Measurements from ENCODE around the gene TUNAR. TPM values are rescaled to one million over a fixed set of nuclear protein-coding genes. Genes with fewer than 3 reads are reported as not detected.

TUNAR gene
- total RNA-seq, 4 donors from 2014 or later = not detected

DNA sequence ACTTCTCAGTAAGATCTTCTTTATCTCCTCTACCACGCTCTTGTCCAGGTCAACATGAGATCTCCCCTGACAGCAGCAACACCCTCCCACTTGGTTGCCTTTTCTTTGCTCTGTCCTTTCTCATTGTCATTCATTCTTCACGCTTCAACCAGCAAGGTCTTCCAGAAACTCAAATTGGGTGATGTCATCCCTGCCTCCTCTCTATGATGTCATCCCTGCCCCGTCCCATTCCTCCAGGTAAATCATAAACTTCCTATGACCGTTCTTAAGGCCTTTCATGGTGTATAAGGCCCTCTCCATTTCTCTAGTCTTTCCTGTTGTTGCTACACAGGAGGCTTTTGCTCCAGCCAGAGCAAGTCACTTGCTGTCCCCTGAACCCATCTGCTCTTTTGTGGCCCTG, 17.7 kb upstream of the TUNAR start:
- H3K4me1 ChIP-seq = no peaks in the 10 kb centered on the region
- H3K4me3 ChIP-seq = no peak overlapping the region
- no peak for DNase-seq
- TF ChIP-seq POLR2A (IDR thresholded peaks at IDR 0.05) = no peak
- TF ChIP-seq, protein P1, sequence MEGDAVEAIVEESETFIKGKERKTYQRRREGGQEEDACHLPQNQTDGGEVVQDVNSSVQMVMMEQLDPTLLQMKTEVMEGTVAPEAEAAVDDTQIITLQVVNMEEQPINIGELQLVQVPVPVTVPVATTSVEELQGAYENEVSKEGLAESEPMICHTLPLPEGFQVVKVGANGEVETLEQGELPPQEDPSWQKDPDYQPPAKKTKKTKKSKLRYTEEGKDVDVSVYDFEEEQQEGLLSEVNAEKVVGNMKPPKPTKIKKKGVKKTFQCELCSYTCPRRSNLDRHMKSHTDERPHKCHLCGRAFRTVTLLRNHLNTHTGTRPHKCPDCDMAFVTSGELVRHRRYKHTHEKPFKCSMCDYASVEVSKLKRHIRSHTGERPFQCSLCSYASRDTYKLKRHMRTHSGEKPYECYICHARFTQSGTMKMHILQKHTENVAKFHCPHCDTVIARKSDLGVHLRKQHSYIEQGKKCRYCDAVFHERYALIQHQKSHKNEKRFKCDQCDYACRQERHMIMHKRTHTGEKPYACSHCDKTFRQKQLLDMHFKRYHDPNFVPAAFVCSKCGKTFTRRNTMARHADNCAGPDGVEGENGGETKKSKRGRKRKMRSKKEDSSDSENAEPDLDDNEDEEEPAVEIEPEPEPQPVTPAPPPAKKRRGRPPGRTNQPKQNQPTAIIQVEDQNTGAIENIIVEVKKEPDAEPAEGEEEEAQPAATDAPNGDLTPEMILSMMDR (IDR thresholded peaks at IDR 0.05) = no peak
- H3K27ac ChIP-seq = no peak overlapping the region
- no peaks in the 10 kb centered on the region for H3K36me3 ChIP-seq
- no peaks in the 10 kb centered on the region for H3K27me3 ChIP-seq
- H3K9me3 ChIP-seq = no peaks in the 10 kb centered on the region

DNA sequence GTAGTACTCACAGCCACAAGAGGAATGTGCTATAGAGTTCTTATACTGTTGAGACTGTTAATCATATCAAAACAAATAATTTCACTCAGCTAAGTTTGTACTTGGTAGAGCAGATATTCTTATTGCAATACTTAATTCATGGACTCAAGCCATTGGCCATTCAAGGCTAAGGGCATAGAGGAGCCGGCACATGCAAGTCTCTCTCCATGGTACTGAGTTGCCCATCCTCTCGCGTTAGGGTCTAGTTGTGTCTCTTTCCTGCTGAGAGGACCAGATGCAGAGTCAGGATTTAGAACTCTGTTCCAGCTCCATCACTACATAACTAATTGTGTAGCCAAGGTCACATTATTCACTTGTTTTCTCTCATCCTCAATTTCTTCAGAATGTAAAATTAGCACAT, 14.4 kb upstream of the TUNAR start:
- H3K27me3 ChIP-seq = no peaks in the 10 kb centered on the region
- no peaks in the 10 kb centered on the region for H3K36me3 ChIP-seq
- TF ChIP-seq POLR2A (IDR thresholded peaks at IDR 0.05) = no peak
- TF ChIP-seq, protein P1 (IDR thresholded peaks at IDR 0.05) = no peak
- H3K9me3 ChIP-seq = no peaks in the 10 kb centered on the region
- no peaks in the 10 kb centered on the region for H3K4me1 ChIP-seq
- H3K27ac ChIP-seq = no peak overlapping the region
- DNase-seq = no peak
- H3K4me3 ChIP-seq = no peak overlapping the region

DNA sequence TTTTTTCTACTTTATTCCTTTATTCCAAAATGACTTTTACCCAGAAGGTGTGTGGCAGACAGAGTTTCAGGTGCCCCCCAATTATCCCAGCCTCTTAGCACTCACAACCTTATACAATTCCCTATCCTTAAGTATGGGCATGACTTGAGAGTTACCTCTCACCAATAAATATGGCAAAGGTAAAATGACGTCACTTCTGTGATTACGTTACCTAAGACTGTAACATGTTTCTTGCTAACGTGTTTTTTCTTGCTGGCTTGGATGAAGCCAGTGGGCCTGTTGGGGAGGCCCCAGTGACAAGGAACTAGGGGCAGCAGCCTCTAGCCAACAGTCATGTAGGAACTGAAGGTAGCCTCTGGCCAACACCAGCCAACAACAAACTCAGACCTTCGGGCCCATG, 13.3 kb upstream of the TUNAR start:
- DNase-seq = no peak
- H3K36me3 ChIP-seq = no peaks in the 10 kb centered on the region
- TF ChIP-seq POLR2A (IDR thresholded peaks at IDR 0.05) = no peak
- TF ChIP-seq, protein P1 (IDR thresholded peaks at IDR 0.05) = no peak
- no peak overlapping the region for H3K4me3 ChIP-seq
- no peaks in the 10 kb centered on the region for H3K9me3 ChIP-seq
- H3K4me1 ChIP-seq = no peaks in the 10 kb centered on the region
- H3K27ac ChIP-seq = no peak overlapping the region
- no peaks in the 10 kb centered on the region for H3K27me3 ChIP-seq

DNA sequence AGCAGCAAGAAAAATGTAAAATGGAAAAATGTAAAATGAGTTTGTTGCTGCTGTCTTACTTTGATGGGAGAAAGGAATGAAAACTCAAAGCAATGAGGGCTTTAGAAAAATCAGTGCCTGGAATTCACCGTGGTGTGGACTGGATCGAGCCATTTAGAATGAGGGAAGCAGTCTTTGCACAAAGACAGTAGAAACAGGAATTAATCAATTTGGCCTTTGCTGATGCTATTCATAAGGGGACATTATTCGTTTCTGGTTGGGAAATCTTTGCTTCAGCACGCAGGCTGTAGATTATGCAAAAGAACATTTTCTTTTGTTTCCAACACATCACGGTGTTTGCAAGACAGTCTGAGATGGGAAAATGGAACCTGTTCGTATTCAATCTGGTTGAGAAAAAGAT, 6.9 kb upstream of the TUNAR start:
- Histone ChIP-seq H3K27me3 (no peaks in the 10 kb centered on the region), H3K36me3 (no peaks in the 10 kb centered on the region)
- TF ChIP-seq POLR2A (IDR thresholded peaks at IDR 0.05) = no peak
- TF ChIP-seq, protein P1 (IDR thresholded peaks at IDR 0.05) = no peak

DNA sequence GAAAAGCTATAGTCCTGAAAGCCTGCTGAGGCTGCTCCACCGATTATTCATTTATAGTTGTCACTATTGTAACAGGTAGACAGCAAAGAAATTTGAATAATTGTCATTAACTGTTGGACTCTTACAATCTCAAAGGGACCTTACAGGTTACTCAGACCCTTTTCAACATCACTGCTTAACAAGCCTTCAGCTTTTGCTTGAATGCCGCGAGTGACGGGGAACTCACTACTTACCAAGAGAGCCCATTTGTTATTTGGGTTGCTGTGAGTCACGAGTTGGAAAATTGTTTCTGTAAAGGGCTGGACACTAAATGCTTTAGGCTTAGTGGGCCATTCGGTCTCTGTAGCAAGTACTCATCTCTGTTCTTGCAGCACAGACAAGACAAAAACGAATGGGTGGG, 5.9 kb upstream of the TUNAR start:
- H3K4me1 ChIP-seq = no peaks in the 10 kb centered on the region
- H3K27me3 ChIP-seq = peaks cover 0 to under 1% of the 10 kb centered on the region in 2 donors
- no peak overlapping the region for H3K27ac ChIP-seq
- no peaks in the 10 kb centered on the region for H3K36me3 ChIP-seq
- no peak overlapping the region for H3K4me3 ChIP-seq
- TF ChIP-seq POLR2A (IDR thresholded peaks at IDR 0.05) = no peak
- TF ChIP-seq, protein P1 (IDR thresholded peaks at IDR 0.05) = no peak
- DNase-seq = no peak
- no peaks in the 10 kb centered on the region for H3K9me3 ChIP-seq

More for the DNA sequence above, 6.9 kb upstream of the TUNAR start:
- DNase-seq = no peak
- Histone ChIP-seq H3K4me1 (no peaks in the 10 kb centered on the region), H3K27ac (no peak overlapping the region), H3K4me3 (no peak overlapping the region), H3K9me3 (no peaks in the 10 kb centered on the region)

DNA sequence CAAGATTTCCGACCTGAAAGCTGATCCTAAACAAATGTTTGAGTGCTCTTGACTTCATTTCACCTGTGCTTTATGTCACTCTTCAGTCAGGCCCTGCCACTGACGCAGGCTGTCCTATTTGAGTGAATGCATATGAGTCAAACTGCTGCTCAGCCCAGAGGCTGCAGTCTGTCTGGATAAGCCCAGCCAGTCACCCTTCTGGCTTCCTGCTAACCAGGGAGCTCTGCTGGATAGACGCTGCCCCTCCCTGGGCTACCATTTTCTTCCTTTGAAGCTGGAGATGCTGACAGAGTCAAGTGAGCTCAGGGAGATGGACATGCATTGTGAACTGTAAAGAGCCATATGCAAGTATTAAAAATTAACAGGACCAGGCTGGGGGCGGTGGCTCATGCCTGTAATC, 5.1 kb upstream of the TUNAR start:
- no peak overlapping the region for H3K27ac ChIP-seq
- no peak overlapping the region for H3K4me3 ChIP-seq
- peaks cover 0 to 4% (median 0%) of the 10 kb centered on the region in 4 donors for H3K4me1 ChIP-seq
- no peaks in the 10 kb centered on the region for H3K9me3 ChIP-seq
- H3K36me3 ChIP-seq = no peaks in the 10 kb centered on the region
- no peak for DNase-seq
- H3K27me3 ChIP-seq = peaks cover 0 to 8% of the 10 kb centered on the region in 2 donors
- TF ChIP-seq POLR2A (IDR thresholded peaks at IDR 0.05) = no peak
- TF ChIP-seq, protein P1 (IDR thresholded peaks at IDR 0.05) = no peak
